IPS-NIHi7 (cell line): ENCODE results near the gene PUM2.
A peak's percentile ranks its signal among the peaks of the same experiment; 100 is the strongest.

ENCODE experiments used
- DNase-seq: peaks from one replicate; pipeline ENCODE4 v3.0.0; 2012; ENCODE audit warnings: mixed read lengths; ENCODE audit errors: extremely low spot score

The PUM2 gene

DNA sequence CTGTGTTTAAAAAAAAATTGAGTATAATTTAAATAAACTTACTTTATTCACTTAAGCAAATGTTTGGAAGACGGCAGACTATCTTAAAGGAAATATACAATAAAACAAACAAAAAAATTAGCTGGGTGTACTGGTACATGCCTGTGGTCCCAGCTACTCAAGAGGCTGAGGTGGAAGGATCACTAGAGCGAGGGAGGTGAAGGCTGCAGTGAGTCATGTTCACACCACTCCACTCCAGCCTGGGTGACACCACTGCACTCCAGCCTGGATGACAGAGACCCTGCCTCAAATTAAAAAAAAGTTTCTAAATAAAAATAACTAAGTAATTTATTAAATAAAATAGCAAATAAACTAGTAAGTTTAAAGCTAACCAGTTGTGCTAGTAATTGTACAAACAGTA is 7.5 kb downstream of the PUM2 start:
- DNase-seq: no peak

DNA sequence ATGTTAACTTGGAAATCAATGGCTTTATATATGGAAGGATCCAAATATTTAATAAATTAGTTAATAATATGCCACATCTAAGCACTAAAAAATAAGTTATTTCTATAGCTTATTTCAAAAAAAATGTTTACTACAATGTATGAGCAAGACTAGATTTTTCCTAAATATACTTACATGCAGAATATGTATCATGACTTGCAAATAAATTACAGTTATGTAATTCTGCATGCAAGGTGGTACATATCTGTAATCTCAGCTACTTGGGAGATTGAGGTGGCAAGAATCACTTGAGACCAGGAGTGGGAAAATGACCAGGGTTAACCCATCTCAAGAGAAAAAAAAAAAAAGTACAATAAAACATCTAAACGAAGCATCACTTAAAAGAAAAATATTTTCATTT is 11.6 kb downstream of the PUM2 start:
- no peak for DNase-seq

- no peak for DNase-seq
Measured at GRCh38 chr2:20334605-20335203, 15.9 kb downstream of the PUM2 start.

GRCh38 chr2:20333738-20334137 is 16.9 kb downstream of the PUM2 start:
- DNase-seq: no peak

GRCh38 chr2:20330192-20330591 is 20.5 kb downstream of the PUM2 start:
- no peak for DNase-seq

DNA sequence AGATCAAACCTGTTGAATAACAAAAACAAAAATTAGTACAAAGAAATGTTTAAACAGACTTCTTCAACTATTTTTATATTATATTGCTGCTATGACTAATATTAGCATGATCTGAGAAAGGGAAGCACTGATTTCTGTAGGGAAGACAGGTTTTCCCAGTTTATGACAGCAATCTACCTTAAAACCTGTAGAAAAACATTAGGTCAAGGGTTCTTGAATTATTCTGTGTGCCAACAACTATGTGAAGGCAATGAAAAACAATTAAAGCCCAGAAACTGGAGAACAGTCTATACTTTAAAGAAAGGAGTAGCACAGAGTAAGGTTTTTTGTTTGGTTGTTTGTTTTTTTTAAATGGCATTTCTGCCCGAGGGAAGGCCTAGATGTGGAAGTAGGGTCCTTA is 23.3 kb downstream of the PUM2 start:
- DNase-seq: no peak

GRCh38 chr2:20326163-20326780 is 24.4 kb downstream of the PUM2 start:
- DNase-seq: peak; percentile 63

- DNase-seq: no peak
Measured at GRCh38 chr2:20322527-20323300, 27.9 kb downstream of the PUM2 start.

DNA sequence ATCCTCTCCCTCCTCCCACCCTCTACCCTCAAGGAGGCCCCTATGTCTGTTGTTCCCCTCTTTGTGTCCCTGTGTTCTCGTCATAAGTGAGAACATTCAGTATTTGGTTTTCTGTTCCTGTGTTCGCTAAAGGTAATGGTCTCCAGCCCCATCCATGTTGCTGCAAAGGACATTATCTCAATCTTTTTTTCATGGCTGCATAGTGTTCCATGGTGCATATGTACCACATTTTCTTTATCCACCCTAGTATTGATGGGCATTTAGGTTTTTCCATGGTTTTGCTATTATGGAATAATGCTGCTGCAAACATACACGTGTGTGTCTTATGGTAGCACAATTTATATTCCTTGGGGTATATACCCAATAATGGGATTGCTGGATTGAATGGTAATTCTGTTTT is 33.0 kb downstream of the PUM2 start:
- DNase-seq: no peak

- DNase-seq: no peak
Measured at GRCh38 chr2:20317197-20317596, 33.4 kb downstream of the PUM2 start.

DNA sequence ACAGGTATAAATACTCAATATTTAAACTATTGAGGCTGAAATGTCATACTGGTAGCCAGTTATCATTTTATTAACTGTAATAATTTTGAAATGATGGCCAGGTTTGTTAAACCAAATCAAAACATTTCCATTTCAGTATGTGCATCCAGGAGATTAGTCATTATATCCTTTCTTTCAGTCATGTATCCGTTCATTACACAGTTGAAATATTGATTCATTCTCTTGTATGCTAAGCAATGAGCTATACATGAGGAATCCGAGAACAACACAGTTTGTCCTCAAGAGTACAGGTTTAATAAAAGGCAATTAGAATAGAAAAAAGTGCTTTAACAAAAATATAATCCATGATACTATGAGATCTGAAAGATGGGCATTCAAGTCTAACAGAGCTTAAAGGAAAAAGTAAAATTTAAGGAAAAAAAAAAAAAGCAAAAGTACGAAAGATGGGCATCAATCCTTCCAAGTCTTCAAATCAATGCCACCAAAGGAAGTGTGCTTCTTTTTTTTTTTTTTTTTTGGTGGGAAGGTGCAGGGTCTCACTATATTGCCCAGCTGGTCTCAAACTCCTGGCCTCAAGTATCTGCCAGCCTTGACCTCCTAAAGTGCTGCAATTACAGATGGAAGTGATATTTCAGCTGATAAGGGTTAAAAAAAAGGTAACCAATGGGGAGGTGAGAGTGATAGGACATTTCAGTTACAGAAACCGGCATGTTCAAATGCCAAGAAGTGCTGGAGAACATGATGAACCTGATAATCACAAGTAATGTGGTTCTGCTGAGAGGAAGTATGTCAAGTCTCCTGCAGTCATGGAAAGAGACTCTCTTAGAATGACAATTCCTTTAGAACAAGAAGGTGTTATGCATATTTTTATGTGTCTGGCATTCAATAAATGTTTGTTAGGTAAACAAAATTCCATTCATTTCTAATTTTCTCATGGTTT is 35.8 kb downstream of the PUM2 start:
- DNase-seq: no peak

DNA sequence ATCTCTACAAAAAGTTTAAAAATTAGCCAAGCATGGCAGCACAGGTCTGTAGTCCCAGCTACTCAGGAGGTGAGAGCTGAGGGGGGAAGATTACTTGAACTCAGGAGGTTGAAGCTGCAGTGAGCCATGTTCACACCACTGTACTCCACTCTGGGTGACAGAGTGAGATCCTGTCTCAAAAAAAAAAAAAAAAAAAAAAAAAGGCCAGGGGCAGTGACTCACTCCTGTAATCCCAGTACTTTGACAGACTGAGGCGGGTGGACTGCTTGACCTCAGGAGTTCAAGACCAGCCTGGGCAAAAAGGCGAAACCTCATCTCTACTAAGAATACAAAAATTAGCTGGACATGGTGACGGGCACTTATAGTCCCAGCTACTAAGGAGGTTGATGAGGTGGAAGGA is 37.0 kb downstream of the PUM2 start:
- no peak for DNase-seq

GRCh38 chr2:20309001-20309400 is 41.6 kb downstream of the PUM2 start:
- DNase-seq: no peak

DNA sequence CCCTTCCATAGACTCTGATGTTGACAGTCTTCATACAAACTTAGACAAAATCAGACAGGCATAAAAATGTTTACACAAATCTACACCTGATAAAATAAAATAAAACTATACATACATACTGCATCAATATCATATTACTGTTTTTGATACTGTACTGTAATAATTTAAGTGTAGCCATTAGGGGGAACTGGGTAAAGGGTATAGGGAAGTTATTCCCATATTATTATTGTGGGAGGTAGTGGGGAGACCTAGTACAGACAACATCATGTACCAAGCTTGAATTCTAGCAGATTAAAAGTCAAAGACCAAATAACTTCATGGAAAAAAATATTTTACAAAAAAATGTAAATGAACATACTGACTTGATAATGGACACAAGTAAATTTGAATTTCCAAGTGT is 43.3 kb downstream of the PUM2 start:
- no peak for DNase-seq

DNA sequence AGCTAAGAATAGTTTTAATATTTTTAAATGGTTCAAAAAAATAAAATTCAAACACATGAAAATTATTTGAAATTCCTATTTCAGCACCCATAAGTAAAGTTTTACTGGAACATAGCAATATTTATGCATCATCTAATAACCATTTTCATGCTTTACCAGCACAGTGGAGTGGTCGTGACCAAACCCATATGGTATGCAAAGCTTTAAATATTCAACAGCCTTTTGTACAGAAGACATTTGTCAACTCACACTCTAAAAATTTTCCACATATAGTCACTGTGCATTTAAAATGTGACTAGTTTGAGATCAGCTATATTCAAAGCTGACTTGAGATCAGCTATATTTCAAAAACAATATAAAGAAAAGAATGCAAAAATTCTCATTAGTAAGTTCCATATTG is 46.2 kb downstream of the PUM2 start:
- no peak for DNase-seq

DNA sequence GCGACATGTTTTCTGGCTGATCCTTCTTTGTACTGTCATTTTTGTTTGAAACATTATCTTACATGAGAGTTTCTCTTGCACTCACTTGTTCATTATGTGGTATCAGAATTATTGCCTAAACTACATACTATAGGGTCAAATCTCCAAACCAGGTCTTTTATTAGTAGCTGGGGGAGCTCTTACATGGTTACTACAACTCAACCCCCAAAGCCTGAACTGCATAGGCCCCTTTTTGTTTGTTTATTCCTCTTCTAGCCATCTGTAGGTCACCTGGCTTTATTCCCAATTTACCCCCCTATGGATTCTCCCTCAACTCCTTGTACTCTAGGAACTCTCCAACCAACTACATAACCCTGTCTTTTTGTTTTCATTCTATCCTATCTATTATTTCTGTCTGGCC is 46.7 kb downstream of the PUM2 start:
- DNase-seq: no peak

DNA sequence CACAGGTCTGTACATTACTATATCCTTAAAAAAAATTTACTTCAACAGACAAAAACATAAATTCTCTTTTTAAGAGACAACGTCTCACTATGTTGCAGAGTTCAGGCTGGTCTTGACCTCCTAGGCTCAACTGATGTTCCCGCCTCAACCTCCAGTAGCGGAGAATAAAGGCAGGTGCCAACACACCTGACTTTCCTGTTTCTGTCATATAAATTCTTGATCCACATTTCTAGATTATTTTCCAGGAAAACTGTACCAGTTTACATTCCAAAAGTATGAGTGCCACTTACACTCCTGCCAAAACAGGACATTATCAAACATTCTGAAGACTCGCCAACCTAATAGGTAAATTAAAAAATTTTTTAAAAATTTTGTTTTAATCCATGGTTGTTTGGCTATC is 48.6 kb downstream of the PUM2 start:
- DNase-seq: no peak

DNA sequence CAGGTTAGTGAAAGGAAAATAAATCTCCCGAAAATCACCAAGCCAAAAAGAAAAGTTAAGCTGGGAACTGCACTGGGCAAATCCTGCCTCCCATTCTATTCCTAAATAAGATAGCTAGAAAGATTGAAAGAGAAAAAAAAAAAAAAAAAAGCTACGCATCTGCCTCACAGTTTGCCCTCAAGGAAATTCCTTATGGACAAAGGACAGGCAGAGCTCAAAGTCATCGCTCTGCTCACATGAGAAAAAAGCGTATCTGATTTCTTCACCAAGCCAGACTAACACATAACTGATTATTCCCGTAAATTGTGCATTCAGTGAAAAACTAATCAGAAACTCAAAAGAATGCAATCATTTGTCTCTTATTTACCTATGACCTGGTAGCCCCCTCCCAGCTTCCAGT is 50.0 kb downstream of the PUM2 start:
- no peak for DNase-seq

- no peak for DNase-seq
Measured at GRCh38 chr2:20299113-20299512, 51.5 kb downstream of the PUM2 start.

DNA sequence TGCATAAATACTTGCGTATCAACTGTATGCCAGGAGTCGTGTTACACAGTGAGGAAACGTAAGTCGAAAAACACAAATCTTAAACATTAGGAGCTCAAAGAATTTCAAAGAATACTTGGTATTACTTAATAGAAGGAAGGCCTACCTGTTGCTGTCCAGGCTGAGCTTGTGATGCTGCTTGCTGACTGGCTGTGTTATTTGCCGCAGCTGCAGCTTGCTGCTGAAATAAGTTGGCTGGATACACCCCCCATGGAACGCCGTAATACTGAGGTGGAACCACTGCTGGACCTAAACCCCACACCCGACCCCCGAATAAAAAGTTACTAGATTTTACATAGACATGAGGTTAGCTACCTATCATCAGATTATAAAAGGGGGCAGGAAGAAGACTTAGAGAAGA is 56.4 kb downstream of the PUM2 start:
- DNase-seq: no peak

GRCh38 chr2:20292984-20293383 is 57.7 kb downstream of the PUM2 start:
- no peak for DNase-seq

DNA sequence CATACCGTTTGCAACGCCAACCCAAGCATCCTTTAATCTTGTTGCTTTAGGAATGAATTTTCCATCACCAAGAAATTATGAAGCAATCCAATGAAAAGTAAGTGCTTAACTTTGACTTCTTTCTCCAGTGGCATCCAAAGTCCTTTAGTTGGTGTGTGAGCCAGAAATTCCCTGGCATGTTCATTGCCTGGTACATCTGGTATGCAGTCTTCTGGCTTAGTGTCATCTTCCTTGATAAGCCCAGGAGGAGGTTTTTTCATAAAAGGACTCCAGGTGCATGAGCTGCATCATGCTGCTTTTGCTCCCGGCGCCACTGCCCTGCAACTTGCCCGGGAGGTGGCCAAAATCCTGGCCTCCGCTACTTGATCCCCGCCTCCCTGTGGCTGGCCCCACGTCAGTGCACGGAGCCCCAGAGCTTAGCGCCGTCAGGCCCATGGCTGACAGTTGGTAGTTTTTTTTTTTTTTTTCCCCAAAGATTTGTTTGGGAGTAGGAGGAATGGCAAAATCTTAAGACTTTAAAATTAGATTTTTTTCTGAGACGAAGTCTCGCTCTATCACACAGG is 58.7 kb downstream of the PUM2 start:
- DNase-seq: peak; percentile 18
